OCI-LY7 (cell line): Measurements from ENCODE around the gene KIF13A.

Experiments used
- EZH2phosphoT487 ChIP-seq: fragments of 200-600 bp; sonication (generic); IDR thresholded peaks from 2 replicates; pipeline ENCODE4 v1.6.1; 2018; ENCODE audit warnings: low read depth, borderline replicate concordance, mild to moderate bottlenecking, mixed run types, antibody characterized with exemption, low read length, moderate library complexity, mixed read lengths
- TF ChIP-seq, protein P1 (sequence below): fragments of 200-600 bp; sonication (generic); conservative IDR thresholded peaks from 2 replicates; pipeline ENCODE4 v1.5.1; 2014; ENCODE audit warnings: mild to moderate bottlenecking, antibody characterized with exemption, low read length, moderate library complexity, mixed read lengths

DNA sequence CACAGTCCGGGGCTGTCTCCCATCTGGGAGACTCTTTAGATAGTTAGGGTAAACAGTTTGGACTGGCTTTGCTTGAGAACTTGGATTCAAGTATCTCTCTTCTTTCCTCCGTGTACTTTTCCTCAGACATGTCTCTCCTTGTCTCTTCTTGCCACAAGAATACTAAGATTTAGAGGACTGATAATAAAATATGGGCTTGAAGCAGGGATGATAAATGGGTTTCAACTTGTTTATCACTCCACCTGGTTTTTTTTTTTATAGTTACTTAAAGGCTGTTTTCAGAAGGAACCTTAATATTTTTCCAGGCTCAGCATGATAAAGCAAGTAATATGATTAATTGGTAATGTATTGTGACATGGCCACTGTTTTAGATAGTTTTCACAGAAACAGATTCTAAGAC, 40.9 kb upstream of the KIF13A start:
- TF ChIP-seq, protein P1, sequence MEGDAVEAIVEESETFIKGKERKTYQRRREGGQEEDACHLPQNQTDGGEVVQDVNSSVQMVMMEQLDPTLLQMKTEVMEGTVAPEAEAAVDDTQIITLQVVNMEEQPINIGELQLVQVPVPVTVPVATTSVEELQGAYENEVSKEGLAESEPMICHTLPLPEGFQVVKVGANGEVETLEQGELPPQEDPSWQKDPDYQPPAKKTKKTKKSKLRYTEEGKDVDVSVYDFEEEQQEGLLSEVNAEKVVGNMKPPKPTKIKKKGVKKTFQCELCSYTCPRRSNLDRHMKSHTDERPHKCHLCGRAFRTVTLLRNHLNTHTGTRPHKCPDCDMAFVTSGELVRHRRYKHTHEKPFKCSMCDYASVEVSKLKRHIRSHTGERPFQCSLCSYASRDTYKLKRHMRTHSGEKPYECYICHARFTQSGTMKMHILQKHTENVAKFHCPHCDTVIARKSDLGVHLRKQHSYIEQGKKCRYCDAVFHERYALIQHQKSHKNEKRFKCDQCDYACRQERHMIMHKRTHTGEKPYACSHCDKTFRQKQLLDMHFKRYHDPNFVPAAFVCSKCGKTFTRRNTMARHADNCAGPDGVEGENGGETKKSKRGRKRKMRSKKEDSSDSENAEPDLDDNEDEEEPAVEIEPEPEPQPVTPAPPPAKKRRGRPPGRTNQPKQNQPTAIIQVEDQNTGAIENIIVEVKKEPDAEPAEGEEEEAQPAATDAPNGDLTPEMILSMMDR, result no peak
- no peak for TF ChIP-seq EZH2phosphoT487
